LNCAP (cell line): Measurements from ENCODE around the gene LCN9.

Experiments
- CTCF ChIP-seq: fragments of 450-650 bp; IDR thresholded peaks from 2 replicates; pipeline ENCODE4 v1.5.1; 2017; ENCODE audit warnings: mild to moderate bottlenecking

The LCN9 gene

GRCh38 chr9:135664266-135664665 lies 1.2 kb downstream of the LCN9 start:
- no peak for TF ChIP-seq CTCF

GRCh38 chr9:135664801-135665794 lies 2.0 kb downstream of the LCN9 start:
- no peak for TF ChIP-seq CTCF

- no peak for TF ChIP-seq CTCF
Observed at GRCh38 chr9:135665795-135666189, 2.7 kb downstream of the LCN9 start.

- TF ChIP-seq CTCF: no peak
Observed at GRCh38 chr9:135666534-135667462, 3.7 kb downstream of the LCN9 start.

GRCh38 chr9:135667463-135668001 lies 4.4 kb downstream of the LCN9 start:
- TF ChIP-seq CTCF: no peak

GRCh38 chr9:135669616-135670285 lies 6.6 kb downstream of the LCN9 start:
- no peak for TF ChIP-seq CTCF
